Parathyroid adenoma (tissue), 2 donors: Measurements from ENCODE around the gene CNNM3.

Source experiments
- H2AFZ ChIP-seq: fragments of 300-600 bp; sonication (generic); one replicate; pipeline ENCODE4 v1.7.0; 2017; ENCODE audit warnings: antibody characterized with exemption, mild to moderate bottlenecking
- H3K27ac ChIP-seq: fragments of 300-600 bp; sonication (generic); one replicate; pipeline ENCODE4 v1.7.0; 2017
- H3K27me3 ChIP-seq: fragments of 300-600 bp; sonication (generic); one replicate; pipeline ENCODE4 v1.7.0; 2017; ENCODE audit warnings: low read length; ENCODE audit not compliant: control insufficient read depth, insufficient read depth
- H3K36me3 ChIP-seq: fragments of 300-600 bp; sonication (generic); one replicate; pipeline ENCODE4 v1.7.0; 2017; ENCODE audit warnings: low read length; ENCODE audit not compliant: control insufficient read depth, insufficient read depth
- H3K4me1 ChIP-seq: fragments of 300-600 bp; sonication (generic); one replicate; pipeline ENCODE4 v1.7.0; 2017; ENCODE audit warnings: control low read depth
- H3K4me2 ChIP-seq: fragments of 300-600 bp; sonication (generic); one replicate; pipeline ENCODE4 v1.7.0; 2017; ENCODE audit warnings: low read length
- H3K4me3 ChIP-seq: fragments of 300-600 bp; sonication (generic); one replicate; pipeline ENCODE4 v1.7.0; 2017; ENCODE audit warnings: low read depth, low read length
- H3K79me2 ChIP-seq: fragments of 300-600 bp; sonication (generic); one replicate; pipeline ENCODE4 v1.7.0; 2017; ENCODE audit warnings: control low read depth
- H3K9ac ChIP-seq: fragments of 300-600 bp; sonication (generic); one replicate; pipeline ENCODE4 v1.7.0; 2017; ENCODE audit warnings: mild to moderate bottlenecking
- H3K9me3 ChIP-seq: fragments of 300-600 bp; sonication (generic); one replicate; pipeline ENCODE4 v1.7.0; 2017; ENCODE audit warnings: low read length; ENCODE audit not compliant: control insufficient read depth
- TF ChIP-seq, protein P1 (sequence below): fragments of 300-600 bp; sonication (generic); IDR thresholded peaks from one replicate; pipeline ENCODE4 v1.7.0; 2017; ENCODE audit warnings: antibody characterized with exemption, mild to moderate bottlenecking
- donor health status: primary hyperparathyroidism.

Gene CNNM3

GRCh38 chr2:96811917-96812316 is 4.2 kb upstream of the CNNM3 start:
- no peak overlapping the region for H3K4me3 ChIP-seq
- no peaks in the 10 kb centered on the region for H3K27me3 ChIP-seq
- no peaks in the 10 kb centered on the region for H3K79me2 ChIP-seq
- TF ChIP-seq, protein P1, sequence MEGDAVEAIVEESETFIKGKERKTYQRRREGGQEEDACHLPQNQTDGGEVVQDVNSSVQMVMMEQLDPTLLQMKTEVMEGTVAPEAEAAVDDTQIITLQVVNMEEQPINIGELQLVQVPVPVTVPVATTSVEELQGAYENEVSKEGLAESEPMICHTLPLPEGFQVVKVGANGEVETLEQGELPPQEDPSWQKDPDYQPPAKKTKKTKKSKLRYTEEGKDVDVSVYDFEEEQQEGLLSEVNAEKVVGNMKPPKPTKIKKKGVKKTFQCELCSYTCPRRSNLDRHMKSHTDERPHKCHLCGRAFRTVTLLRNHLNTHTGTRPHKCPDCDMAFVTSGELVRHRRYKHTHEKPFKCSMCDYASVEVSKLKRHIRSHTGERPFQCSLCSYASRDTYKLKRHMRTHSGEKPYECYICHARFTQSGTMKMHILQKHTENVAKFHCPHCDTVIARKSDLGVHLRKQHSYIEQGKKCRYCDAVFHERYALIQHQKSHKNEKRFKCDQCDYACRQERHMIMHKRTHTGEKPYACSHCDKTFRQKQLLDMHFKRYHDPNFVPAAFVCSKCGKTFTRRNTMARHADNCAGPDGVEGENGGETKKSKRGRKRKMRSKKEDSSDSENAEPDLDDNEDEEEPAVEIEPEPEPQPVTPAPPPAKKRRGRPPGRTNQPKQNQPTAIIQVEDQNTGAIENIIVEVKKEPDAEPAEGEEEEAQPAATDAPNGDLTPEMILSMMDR = no peak
- H3K9ac ChIP-seq = no peak overlapping the region
- H3K4me2 ChIP-seq = no peak overlapping the region
- no peaks in the 10 kb centered on the region for H3K36me3 ChIP-seq
- peaks cover 3% of the 10 kb centered on the region for H3K4me1 ChIP-seq
- H3K27ac ChIP-seq = no peak overlapping the region
- H3K9me3 ChIP-seq = no peaks in the 10 kb centered on the region
- no peak overlapping the region for H2AFZ ChIP-seq

DNA sequence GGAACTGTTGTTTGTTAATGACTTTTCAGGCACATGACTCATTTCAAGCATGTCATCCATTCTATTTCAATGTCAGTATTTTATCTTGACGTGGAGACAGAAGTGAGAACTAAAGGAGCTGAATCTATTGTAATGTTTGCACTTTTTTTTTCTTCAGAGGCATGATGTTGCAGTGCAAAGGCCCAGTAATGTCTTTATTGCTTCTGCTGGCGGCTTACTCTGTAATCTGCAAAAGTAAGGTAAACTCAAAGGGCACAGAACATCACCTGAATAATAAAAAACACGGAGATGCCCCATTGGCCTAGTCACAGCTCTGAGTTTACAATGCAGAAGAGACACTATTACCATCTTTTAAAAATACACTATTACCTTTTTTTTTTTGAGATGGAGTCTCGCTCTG is 2.4 kb upstream of the CNNM3 start:
- H3K27ac ChIP-seq = no peak overlapping the region

DNA sequence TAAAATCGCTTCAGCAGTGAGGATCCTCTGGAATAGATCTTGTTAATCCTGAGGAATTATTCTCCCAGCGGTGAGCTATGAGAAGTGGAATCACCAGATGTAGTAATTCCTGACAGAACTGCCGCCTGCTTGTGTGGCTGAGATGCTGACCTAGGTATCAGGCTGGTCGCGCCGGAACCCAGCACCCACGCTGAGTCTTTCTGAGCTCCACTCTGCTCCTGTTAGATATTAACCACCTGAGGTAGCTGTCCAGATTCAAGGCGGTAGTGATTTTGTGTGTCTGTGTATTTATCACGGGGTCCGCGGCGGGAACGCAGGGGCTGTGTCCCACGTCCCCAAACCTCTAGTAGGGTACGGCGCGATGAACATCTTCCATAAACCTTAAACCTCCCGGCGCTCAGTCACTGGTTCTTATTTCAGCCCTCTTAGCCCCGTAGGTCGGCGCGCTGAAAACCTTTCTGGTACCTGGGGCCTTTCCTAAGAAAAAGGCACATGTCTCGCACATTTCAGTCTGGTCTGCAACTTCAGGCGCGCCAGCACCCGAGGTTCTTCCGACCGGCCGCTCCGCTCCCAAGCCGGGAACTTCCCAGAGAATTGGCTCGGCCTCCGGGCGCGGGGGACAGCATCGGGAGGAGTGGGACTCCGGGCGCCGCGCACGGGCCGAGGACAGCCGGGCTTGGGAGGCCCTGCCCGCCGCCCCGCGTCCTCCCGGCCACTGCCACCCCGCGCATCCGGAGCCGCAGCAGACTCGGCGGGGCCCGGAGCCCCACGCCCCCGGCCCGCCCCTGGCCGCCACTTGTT is 542 bp upstream of the CNNM3 start:
- peak overlapping the region; percentile 77 for H3K4me2 ChIP-seq
- no peaks in the 10 kb centered on the region for H3K9me3 ChIP-seq
- TF ChIP-seq, protein P1 = no peak
- H2AFZ ChIP-seq = peak overlapping the region; percentile 91
- no peaks in the 10 kb centered on the region for H3K36me3 ChIP-seq
- H3K9ac ChIP-seq = no peak overlapping the region
- H3K27ac ChIP-seq = peak overlapping the region; percentile 89
- peaks cover 34% of the 10 kb centered on the region for H3K79me2 ChIP-seq
- peaks cover 25% of the 10 kb centered on the region for H3K4me1 ChIP-seq
- H3K4me3 ChIP-seq = peak overlapping the region; percentile 78
- H3K27me3 ChIP-seq = no peaks in the 10 kb centered on the region

More for the DNA sequence above, 2.4 kb upstream of the CNNM3 start:
- no peak overlapping the region for H2AFZ ChIP-seq
- H3K4me1 ChIP-seq = peaks cover 16% of the 10 kb centered on the region
- TF ChIP-seq, protein P1 = no peak
- H3K4me2 ChIP-seq = no peak overlapping the region
- no peaks in the 10 kb centered on the region for H3K36me3 ChIP-seq
- H3K9ac ChIP-seq = no peak overlapping the region
- H3K27me3 ChIP-seq = no peaks in the 10 kb centered on the region
- H3K4me3 ChIP-seq = no peak overlapping the region
- H3K79me2 ChIP-seq = peaks cover 15% of the 10 kb centered on the region
- no peaks in the 10 kb centered on the region for H3K9me3 ChIP-seq

GRCh38 chr2:96816836-96817702 is 1.0 kb downstream of the CNNM3 start:
- Histone ChIP-seq H3K36me3 (no peaks in the 10 kb centered on the region), H3K4me2 (peak overlapping the region; percentile 97), H2AFZ (no peak overlapping the region), H3K4me1 (peaks cover 25% of the 10 kb centered on the region), H3K27ac (no peak overlapping the region), H3K79me2 (peaks cover 34% of the 10 kb centered on the region), H3K9ac (no peak overlapping the region), H3K27me3 (no peaks in the 10 kb centered on the region), H3K4me3 (peak overlapping the region; percentile 56), H3K9me3 (no peaks in the 10 kb centered on the region)
- TF ChIP-seq, protein P1 = no peak
